Brain microvascular endothelial cell (primary cell): ENCODE measurements around the gene RPTN.
"Not testable (repeated sequence)": the region's sequence is repeated elsewhere in the genome, so short reads cannot be mapped to it uniquely, and the experiment has no call there.

Source experiments
- DNase-seq: peaks from one replicate; pipeline ENCODE4 v3.0.0-alpha.2; 2020
- H3K27ac ChIP-seq: fragments of 250-450 bp; sonication (Bioruptor Pico); 2 replicates; pipeline ENCODE4 v1.5.1; 2020; ENCODE audit warnings: mild to moderate bottlenecking, moderate library complexity
- H3K27me3 ChIP-seq: fragments of 250-450 bp; sonication (Bioruptor Pico); replicated peaks from 2 replicates; pipeline ENCODE4 v1.5.1; 2020; ENCODE audit warnings: mild to moderate bottlenecking
- H3K36me3 ChIP-seq: fragments of 250-450 bp; sonication (Bioruptor Pico); replicated peaks from 2 replicates; pipeline ENCODE4 v1.5.1; 2020; ENCODE audit warnings: mild to moderate bottlenecking
- H3K4me3 ChIP-seq: 2 replicates; pipeline ENCODE4 v1.5.1; 2011; ENCODE audit warnings: low read depth, mild to moderate bottlenecking, control low read depth, low read length, moderate library complexity
- in situ Hi-C: cut with HindIII; loops from 2 replicates; pipeline ENCODE4 v1.10.0; 2017; ENCODE audit warnings: low sequenced_read_pairs, low pct_ligation_motif_present
- TF ChIP-seq, protein P1 (sequence below): IDR thresholded peaks from 2 replicates; pipeline ENCODE4 v1.5.1; 2011; ENCODE audit warnings: low read depth, mild to moderate bottlenecking, moderate library complexity, low read length, control low read depth, inconsistent platforms; ENCODE audit errors: missing control alignments

The RPTN gene

DNA sequence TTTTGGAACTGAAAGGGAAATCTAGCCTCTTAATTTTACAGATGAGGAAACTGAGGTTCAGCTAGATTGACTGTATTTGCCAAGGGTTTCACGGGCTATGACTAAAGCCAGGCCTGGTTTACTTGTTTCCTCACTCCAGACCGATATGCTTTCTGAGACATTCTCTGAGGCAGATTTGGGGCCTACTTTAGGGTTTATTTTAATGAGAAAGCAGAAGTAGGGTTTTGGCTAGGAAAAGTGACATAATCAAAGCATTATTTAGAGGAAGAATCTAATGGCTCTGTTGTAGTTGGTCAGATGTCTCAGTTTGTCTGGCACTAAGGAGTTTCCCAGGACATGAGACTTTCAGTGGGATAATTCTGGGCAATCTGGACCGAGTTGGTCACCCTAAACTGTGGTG lies 1.5 kb upstream of the RPTN start:
- Histone ChIP-seq H3K27me3 (no peaks in the 10 kb centered on the region), H3K4me3 (no peak overlapping the region), H3K36me3 (no peaks in the 10 kb centered on the region), H3K27ac (no peak overlapping the region)
- in situ Hi-C loops, result no loop called here
- TF ChIP-seq, protein P1, sequence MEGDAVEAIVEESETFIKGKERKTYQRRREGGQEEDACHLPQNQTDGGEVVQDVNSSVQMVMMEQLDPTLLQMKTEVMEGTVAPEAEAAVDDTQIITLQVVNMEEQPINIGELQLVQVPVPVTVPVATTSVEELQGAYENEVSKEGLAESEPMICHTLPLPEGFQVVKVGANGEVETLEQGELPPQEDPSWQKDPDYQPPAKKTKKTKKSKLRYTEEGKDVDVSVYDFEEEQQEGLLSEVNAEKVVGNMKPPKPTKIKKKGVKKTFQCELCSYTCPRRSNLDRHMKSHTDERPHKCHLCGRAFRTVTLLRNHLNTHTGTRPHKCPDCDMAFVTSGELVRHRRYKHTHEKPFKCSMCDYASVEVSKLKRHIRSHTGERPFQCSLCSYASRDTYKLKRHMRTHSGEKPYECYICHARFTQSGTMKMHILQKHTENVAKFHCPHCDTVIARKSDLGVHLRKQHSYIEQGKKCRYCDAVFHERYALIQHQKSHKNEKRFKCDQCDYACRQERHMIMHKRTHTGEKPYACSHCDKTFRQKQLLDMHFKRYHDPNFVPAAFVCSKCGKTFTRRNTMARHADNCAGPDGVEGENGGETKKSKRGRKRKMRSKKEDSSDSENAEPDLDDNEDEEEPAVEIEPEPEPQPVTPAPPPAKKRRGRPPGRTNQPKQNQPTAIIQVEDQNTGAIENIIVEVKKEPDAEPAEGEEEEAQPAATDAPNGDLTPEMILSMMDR, result no peak
- DNase-seq, result no peak

DNA sequence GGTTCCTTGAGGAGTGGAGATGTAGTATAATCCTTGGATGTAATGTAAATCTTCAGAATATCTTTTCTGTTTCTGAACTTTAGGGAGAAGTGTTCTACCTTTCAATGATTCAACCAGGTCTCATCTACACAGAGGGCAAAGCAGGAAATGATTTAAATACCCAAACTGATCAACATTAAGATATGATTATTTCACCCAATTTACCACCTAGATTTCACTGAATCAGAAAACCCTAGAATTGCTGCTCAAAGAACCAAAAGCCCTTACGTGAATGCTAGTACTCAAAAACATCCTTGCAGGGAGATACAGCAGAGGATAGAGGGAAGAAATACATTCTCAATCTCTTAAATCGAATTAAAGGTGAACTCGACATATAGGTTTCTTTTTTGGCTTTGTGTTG lies 5.0 kb downstream of the RPTN start:
- Histone ChIP-seq H3K4me3 (no peak overlapping the region), H3K27ac (no peak overlapping the region), H3K36me3 (no peaks in the 10 kb centered on the region), H3K27me3 (no peaks in the 10 kb centered on the region)
- TF ChIP-seq, protein P1, result no peak
- in situ Hi-C loops, result no loop called here
- DNase-seq, result no peak

- Histone ChIP-seq H3K27ac (no peak overlapping the region), H3K4me3 (no peak overlapping the region), H3K36me3 (no peaks in the 10 kb centered on the region), H3K27me3 (no peaks in the 10 kb centered on the region)
- TF ChIP-seq, protein P1, result no peak
- no peak for DNase-seq
- in situ Hi-C loops, result no loop called here
Observed at GRCh38 chr1:152151646-152152045, 7.4 kb downstream of the RPTN start.

DNA sequence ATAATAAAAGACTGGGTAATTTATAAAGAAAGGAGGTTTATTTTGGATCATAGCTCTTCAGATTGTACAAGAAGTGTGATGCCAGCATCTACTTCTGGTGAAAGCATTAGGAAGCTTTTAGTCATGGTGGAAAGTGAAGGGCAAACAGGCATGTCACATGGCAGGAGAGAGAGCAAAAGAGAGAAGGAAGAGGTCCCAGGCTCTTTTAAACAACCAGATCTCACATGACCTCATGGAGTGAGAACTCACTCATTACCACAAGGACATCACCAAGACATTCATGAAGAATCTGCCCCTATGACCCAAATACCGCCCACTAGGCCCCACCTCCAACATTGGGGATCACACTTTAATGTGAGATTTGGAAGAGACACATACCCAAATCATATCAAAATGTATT lies 10.0 kb downstream of the RPTN start:
- Histone ChIP-seq H3K27ac (no peak overlapping the region), H3K36me3 (no peaks in the 10 kb centered on the region), H3K27me3 (no peaks in the 10 kb centered on the region), H3K4me3 (no peak overlapping the region)
- no peak for DNase-seq
- TF ChIP-seq, protein P1, result no peak
- in situ Hi-C loops, result no loop called here

- Histone ChIP-seq H3K36me3 (no peaks in the 10 kb centered on the region), H3K27ac (no peak overlapping the region), H3K4me3 (no peak overlapping the region), H3K27me3 (no peaks in the 10 kb centered on the region)
- TF ChIP-seq, protein P1, result no peak
- no peak for DNase-seq
- in situ Hi-C loops, result no loop called here
Observed at GRCh38 chr1:152148051-152148450, 11.0 kb downstream of the RPTN start.

DNA sequence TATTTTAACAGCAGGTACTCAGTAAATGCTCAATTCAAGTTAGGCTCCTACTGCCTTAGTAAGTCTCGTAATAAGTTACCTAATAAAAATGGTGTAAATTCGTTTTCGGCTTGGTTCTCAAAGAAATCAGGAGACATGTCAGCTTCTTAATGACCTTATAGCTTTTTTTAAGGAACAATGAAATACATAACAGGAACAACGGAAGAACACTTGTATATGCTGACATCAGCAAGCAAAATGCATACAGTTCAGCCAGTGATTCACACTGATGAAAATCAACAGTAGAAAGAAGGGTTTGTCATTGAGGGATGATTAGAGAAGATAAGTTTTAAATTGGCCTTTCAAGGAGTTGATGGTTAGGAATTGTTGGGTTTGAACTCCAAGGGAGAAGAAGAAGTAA lies 13.3 kb downstream of the RPTN start:
- Histone ChIP-seq H3K36me3 (no peaks in the 10 kb centered on the region), H3K4me3 (no peak overlapping the region), H3K27ac (no peak overlapping the region), H3K27me3 (peaks cover 3% of the 10 kb centered on the region)
- TF ChIP-seq, protein P1, result no peak
- DNase-seq, result no peak
- in situ Hi-C loops, result no loop called here

DNA sequence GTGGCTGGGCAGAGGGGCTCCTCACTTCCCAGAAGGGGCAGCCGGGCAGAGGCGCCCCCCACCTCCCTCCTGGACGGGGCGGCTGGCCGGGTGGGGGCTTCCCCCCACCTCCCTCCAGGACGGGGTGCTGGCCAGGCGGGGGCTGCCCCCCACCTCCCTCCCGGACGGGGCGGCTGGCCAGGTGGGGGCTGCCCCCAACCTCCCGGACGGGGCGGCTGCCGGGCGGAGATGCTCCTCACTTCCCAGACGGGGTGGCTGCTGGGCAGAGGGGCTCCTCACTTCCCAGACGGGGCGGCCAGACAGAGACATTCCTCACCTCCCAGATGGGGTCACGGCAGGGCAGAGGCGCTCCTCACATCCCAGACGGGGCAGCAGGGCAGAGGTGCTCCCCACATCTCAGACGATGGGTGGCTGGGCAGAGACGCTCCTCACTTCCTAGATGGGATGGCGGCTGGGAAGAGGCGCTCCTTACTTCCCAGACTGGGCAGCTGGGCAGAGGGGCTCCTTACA lies 14.3 kb downstream of the RPTN start:
- H3K4me3 ChIP-seq, H3K27ac ChIP-seq, in situ Hi-C loops, H3K36me3 ChIP-seq, DNase-seq, H3K27me3 ChIP-seq: not testable (repeated sequence)
